Activated CD4-positive, alpha-beta T cell treated with anti-CD3 and anti-CD28 coated beads, Interleukin-2, Interleukin-4, amounts not matched to agents 100 ng/mL and 50 ng/mL, durations not matched to agents 16 hours and 8 hours (primary cell): ENCODE measurements around the gene ARFGAP1.

Experiments
- DNase-seq: peaks from one replicate; pipeline ENCODE4 v3.0.0-alpha.2; 2020; ENCODE audit warnings: low spot score

Gene ARFGAP1

DNA sequence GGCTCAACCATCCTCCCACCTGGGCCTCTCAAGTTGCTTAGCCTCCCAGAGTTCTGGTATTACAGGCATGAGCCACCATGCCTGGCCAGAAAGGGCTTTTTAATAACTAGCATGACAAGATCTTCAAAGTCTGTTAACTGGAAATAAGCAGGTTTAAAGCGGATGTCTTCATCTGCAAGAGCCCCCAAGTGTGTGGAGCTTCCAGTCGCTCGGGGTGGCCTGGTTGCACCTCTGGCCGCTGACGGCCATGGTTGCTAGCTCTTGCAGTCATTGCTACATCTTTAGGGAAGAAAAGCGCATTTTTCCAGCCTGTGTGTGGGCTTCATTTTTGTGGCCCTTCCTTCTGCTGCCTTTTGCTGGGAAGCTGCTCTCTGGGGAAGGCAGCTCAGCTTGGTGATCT, 7.8 kb downstream of the ARFGAP1 start:
- DNase-seq: no peak

DNA sequence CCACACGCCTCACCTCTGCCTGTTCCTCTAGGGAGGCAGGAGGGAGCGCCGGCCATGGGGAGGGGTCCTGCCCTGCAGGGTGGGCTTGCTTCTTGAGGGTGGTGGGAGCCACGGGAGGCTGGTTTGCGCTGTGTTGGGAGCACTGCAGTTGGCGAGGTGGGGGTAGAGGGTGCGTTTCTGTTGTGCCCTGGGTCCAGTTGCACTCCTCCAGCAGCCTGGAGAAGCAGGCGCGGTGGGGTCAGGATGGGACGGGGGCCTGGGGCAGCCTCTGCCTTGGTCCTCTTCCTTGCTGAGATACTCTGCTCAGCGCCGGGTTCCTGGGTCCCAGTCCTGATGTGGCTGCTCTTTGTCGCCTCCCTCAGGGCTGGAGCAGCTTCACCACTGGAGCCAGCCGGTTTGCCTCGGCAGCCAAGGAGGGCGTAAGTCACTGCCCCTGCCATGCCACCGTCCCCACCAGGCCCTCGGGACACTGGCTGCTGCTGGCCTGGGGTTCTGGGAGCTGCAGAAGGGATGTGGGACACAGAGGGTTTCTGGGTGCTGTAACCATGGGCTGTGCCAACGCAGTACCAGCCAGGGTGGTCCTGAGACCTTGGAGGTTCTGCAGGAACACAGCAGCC, 8.4 kb downstream of the ARFGAP1 start:
- no peak for DNase-seq

DNA sequence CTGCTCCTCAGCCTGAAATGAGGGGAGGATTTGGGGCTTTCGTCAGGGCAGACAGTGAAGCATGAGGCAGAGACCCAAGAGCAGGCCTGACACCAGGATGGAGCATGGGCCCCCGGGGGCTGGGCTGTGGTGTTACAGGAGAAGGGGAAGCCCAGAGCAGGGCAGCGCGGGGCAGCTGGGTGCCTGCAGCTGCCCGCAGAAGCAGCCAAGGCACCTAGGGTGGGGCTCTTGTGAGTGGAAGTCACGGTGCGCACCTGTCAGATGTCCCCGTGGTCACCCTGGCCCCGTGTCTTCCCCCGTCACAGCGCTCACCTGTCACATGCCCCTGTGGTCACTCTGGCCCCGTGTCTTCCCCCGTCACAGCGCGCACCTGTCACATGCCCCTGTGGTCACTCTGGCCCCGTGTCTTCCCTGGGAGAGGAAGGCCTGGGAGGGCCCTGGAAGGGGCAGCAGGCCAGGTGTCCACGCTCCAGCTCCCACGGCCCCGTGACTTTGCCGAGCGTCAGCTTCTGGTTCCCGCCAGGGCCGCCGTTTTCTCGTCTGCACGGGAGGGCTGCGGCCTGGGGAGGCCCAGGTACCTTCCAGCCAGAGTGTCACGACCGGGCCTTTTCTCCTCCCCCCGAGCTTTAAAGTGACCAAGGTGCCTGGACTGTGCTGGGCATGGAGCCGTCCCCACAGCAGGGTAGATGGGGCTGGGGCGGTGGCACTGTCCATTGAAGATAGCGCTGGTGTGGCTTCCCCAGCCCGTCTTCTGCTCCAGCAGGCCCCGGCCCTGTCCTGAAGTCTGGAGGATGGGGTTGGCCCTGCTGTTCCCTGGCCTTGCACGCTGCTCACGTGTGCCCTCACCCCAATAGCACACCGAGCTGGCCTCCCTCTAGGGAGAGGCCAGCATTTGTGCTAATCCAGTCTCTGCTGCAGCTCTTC, 9.4 kb downstream of the ARFGAP1 start:
- no peak for DNase-seq

DNA sequence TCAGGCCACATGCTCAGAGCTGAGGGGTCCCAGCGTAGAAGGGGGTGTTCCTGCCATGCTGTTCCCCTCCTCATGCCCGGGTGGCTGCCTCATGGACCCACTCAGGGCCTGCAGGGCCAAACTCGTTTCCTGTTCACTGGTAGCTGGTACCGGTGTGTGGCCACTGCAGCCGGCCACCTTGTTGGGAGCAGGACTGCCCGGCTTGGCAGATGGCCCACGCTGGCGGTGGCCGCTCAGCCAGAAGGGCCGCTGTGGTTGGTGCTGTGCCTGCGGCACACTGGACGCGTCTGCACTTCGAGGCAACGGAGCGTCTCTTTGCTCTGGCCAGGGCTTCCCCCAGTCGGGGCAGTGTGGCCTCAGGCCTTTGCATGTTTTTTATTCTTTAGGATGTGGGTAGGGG, 10.3 kb downstream of the ARFGAP1 start:
- no peak for DNase-seq

DNA sequence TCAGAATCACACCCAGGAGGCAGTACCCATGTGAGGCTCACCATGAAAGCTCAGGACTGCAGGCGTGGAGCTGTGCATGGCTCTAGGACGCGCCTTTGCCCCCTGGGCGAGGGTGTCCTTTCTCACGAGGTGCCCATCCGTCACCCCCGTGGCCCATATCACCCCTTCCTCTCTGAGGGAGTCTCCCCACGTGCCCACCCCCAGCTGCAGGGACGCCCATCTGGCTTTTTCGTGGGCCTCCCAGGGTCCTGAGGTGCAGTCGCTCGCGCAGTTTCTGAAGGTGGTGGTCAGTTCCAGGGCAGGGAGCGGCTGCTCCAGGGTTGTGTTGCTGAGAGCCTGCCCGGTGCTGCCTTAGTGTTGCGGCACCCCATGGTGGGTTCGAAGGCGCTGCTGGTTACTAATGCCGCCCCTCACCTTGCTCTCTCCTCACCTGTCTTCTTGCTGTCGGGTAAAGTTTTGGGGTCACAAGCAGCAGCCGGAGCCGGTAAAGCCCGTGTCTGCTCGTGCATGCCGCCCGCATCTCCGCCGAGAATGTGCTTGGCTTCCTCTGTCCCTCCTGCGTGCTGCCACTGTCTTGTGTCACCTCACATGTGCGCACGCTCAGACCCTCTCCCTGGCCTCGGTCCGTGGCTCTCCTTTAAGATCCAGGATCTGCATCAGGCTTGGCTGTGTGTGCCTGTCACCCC, 10.9 kb downstream of the ARFGAP1 start:
- DNase-seq: no peak

DNA sequence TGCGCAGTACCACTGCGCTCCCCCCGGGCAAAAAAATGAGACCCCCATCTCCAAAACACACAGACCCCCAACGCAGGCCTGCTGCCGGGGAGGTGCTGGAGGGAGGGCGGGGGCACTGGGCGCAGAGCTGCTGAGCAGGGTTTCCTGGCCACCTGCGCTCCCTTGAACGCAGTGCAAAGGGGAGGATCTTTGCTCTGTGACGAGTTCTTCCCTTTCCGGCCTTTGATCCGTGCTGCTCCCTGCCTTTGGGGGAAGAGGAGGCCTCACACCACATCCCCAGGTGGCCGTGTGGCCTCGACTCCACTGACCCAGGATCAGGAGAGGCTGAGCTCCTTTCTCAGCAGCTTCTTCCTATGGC, 11.4 kb downstream of the ARFGAP1 start:
- DNase-seq: no peak

DNA sequence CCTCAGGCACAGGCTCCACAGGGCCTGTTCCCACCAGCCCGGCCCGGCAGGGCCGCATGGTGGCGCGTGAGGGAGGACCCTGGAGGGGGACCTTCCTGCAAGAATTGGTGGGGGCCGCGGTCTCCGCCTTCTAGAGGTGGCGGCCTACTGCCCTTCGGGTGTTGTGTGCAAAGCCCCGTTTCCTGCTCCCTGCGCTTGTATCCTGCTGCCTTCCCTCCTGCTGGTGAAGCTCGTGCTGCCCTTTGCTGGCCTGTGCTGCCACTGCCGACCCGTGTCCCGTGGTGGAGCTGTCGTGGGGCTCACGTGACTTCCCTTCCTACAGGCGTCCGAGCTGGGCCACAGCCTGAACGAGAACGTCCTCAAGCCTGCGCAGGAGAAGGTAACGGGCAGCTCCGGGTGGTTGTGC, 11.9 kb downstream of the ARFGAP1 start:
- no peak for DNase-seq

DNA sequence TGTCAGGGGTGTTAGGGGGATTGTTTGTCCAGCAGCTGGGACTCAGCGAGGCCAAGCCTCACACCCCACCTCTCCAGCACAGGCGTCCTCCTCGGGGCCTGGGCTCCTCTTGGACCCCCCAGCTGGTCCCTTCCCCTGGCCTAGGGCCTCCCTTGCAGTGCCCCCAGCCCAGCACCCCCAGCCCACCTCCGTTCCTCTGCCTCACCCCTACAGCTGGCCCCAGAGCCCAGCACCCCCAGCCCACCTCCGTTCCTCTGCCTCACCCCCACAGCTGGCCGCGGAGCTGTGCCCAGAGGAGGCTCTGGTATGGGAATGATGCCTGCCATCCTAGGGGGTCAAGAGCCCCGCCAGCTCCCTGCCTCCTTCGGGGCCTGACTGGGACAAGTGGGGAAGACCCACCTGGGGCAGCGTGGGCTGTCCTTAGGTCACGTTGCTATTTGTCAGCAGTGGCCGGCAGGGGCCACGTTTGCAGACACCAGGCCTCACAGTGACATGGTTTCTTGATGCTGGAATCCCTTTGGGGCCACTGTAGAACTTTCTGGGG, 12.4 kb downstream of the ARFGAP1 start:
- DNase-seq: no peak

DNA sequence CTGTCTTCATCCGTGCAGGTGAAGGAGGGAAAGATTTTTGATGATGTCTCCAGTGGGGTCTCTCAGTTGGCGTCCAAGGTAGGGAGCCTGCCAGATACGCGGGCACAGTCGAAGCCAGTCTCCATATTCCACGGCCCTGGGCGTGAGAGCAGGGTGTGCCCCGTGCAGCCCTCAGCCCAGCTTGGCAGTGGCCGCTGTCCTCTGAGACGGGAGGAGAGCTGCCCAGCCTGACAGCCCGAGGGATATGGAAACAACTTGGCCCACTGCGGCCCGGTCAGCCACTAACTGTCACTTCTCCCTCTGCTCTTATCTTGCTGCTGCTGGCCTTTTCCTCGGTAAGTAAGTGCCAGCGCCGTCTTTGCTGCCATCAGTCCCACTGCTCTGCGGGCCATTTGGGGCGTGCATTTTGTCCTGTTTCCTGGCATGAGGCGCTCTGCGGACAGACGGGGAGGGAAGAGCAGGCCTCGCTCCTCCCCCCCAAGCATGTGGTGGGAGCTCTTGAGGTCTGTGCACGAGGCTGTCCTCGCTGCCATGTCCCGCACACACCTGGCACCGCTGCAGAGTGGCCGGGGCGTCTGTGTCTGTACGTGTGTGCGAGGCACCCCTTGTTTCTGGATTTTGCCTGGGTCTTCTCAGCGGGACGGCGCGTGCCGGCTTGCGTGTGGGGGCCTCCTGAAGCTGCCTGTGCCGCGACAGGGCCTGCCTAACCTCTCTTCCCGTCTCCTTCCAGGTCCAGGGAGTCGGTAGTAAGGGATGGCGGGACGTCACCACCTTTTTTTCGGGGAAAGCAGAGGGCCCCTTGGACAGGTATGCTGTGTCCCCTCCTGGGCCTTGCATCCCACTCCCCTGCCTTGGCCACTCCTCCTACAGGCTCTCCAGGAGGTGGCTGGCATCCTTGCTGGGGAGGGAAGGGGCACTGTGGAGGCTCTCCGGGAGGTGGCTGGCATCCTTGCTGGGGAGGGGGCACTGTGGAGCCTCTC, 13.3 kb downstream of the ARFGAP1 start:
- no peak for DNase-seq

DNA sequence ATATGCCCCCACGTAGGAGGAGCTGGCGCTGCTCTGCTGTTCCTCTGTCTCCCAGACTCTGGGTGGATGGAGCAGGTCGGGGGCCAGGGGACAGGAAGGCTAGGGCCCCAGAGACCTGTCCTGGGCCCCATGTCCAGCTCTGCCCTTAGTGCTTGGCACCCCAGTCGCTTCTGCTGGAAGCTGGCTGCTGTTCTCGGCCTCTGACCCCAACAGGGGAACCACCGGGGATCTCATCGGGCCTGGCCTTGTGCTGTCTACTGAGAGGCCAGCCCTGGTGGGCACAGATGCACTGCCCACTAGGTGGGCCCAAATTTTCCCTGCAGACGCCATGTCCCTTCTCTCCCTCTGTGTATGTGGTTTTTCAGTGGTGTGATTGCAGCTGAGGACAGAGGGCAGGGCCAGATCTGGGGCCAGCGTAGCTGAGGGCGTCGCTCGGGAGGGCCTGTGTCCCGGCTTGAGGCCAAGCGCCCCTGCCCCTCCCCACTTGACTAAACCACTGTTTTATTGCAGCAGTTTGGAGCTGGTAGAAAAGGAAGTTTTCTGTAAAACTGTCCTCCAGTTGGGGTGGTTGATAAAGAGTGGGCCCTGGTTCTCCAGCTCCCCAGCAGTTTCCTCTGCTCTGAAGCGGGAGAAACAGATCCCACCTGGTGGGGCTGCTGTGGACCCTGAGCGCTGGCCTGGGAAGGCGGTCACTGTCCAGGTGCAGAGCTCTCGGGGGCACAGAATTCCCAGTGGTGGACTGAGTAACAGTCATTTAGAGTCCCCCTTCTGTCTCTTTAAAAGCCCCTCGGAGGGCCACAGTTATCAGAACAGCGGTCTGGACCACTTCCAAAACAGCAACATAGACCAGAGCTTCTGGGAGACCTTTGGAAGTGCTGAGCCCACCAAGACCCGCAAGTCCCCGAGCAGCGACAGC, 14.4 kb downstream of the ARFGAP1 start:
- no peak for DNase-seq

DNA sequence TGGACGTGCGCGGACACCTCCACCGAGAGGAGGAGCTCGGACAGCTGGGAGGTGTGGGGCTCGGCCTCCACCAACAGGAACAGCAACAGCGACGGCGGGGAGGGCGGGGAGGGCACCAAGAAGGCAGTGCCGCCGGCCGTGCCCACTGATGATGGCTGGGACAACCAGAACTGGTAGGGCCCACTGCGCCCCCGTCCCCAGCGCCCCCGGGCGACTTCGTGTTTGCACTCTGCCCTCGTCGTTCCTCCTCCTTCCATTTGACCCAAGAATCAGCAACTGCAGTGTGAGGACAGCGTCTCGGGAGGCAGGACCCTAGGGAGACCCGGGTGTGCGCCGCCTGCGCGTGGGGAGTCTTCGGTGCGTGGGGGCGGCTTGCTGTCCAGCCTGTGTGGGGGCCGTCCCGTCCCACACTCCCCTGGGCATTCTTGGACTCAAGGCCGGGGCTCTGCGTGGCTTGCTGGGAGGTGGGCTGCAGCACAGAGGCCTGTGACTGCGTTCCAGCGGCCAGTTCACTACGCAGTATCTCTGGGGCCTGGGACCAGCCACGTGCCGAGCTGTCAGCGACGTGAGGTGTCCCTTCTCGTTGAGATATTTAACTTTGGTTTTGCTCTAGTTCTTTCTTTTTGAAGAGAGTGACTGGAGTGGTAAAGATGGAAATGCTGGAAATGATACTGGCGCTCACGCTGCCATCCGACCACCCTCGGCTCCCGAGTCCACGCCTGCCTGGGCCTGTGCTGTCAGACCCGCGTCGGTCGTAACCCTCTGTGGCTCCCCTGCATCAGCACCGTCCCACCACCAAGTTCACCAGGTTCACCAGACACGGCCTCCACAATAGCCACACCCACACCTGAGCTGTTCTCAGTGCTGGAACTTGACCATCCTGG, 15.3 kb downstream of the ARFGAP1 start:
- no peak for DNase-seq

DNA sequence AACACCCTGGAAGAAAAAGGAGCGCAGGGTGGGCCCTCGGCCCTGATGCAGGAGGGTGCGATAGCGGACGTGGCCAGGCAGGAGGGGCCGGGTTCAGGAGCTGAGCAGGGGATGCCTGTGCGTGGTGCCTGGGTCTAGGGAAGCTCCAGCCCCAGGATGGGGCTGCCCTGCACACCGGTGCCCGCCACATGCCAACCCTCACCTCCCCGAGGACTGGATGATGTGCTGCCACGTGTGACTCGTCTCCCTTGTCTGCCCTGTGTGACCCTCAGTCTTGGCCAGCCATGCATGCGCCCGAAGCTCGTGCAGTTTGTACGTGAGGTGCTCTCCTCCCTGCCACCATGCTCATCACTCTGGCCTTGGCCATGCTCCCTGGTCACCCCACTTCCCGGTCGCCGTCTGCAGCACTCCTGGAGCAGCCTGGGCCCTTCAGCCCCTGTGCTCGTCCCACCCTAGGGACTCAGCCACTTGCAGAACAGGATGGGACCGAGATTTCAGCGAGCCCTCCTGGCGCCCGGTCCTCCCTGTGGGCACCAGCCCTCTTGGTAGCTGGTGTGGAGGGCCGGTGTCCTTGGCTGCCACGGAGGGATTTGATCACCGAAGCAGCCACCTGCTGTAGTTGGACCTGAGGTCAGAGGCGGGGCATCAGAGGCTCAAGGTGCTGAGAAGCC, 16.1 kb downstream of the ARFGAP1 start:
- DNase-seq: no peak

DNA sequence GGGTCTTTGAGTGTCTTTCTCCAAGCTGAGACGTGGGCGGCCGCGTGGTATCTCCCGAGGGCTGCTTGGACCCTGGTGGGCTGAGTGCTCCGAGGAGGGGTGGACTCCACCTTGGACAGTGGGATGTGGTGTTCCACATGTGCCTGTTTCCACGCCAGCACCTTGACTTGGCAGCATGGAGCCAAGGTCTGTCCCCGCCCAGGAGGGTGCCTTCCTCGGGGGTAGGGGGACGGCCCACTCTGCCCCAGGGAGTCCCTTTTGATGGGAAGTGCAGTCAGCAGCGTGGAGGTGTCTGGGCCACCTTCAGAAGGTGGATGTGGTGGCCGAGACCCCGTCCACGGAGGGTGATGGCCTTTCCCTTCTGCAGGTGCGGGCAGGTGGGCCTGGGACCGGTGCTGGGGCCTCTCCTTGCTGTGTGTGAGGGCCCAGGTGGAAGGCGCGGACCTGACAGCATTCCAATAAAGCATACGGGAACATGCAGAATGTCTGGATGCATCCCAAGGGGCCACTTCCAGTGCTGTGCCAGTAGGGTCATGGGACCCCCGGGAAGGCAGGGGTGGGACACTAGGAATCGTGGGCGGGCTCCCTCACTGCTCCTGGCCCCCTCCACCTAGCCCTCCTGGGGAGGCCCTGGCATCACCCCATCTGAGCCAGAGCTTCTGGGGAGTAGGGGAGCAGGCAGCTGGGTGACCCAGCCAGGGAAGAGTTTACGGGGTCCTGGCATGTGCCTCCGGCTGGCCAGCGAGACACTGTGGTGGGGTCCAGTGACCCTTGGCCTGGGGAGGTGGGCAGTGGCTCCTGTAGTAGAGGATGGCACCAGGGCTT, 16.9 kb downstream of the ARFGAP1 start:
- DNase-seq: no peak

DNA sequence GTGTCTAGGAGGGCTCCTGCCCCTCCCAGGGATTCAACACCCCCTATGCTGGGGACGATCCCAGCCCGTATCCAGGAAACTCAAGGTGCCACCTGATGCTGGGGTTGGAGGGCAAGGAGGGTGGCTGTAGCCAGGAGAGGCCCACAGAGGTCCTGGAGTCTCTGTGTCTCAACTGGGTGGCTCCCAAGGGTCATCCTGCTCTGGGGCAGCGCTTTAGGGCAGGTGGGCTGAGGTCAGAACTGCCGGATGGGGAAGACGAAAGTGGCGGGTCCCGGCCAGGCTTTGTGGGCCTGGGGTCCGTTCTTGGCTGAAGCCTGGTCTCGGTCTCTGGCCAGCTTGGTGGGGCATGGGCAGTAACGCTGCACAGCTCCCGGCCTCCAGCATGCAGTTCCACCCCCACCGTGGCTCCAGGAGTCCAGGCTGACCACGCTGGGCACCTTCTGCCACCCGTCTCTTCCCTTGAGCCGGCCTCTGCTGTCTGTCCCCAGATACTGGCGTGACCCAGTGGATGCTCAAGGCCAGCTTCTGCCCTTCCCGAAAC, 17.6 kb downstream of the ARFGAP1 start:
- no peak for DNase-seq

DNA sequence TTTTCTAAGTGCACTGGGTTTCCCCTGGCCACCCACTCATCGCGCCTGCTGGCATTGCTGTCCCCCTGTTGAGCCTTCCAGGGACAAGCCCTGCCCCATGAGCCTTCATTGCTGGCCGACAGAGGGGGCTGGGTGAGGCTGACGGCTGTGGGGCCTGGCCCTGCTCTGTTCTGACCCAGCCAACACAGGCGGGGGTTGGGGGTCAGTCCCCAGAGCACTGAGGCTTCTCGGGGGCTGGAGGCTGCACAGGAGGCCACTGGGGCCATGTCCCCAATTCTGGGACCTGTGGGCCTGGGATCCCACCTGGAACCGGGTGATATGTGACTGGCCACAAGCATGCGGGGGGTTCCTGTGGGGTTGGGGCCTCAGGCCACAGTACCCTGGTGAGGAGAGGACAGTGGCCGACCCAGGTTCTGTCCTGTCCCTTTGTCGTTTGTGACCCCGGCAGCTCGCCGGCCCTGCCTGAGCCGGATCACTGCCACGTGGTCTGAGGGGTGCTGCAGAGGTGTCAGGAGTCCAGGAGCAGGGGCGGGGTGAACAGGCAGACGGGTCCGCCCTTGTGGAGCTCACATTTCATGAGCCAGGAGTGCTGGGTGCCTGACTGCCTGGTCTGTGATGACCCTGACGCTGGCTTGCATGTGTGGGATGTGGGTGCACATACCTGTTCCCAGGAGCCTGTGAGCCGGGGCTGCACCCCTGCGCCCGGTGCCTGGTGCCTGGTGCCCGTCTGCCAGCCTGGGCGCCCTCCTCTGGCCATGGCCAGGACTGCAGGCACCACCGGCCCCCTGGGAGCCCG, 18.3 kb downstream of the ARFGAP1 start:
- DNase-seq: peak; percentile 60

DNA sequence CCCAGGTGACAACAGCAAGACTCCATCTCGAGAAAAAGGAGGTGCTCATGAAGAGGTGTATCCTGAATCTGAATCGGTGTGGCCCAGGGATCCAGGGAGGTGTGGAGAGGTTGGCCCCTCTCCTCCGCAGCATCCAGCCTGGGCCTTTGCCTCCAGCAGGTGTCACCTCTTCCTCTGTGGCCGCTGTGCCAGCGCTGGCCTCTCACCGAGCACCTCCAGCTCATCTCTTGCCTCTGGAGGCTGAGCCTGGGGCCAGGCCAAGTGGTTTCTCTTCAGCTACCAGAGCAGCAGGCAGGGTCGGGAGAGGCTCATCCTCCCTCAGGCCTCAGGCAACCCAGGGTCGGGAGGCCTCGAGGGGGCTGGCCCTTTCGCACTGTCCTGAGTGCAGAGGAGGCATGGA, 19.2 kb downstream of the ARFGAP1 start:
- DNase-seq: no peak

DNA sequence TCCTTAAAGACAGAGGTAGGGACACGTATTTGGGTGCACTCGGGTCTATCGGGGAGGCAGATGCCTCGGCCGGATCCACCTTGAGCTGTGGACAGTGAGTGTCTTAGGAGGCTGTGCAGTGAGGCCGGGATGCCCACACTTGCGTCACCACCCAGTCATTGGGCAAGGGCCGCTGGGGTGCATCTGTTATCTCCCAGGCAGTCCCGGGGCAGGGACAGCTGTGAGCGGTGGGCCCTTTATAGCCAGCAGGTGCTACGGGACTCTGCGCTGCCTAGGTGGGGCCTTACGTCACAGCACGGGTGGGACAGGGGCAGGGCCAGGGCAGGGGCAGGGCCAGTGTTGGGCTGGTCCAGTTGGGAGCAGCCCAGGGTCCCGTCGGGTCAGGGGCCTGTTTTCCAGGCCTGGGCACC, 19.7 kb downstream of the ARFGAP1 start:
- no peak for DNase-seq
